Activated CD4-positive, alpha-beta T cell treated with anti-CD3 and anti-CD28 coated beads, Interleukin-2, amount 50 U/mL, for 48 hours (primary cell): ENCODE data around the gene ASAH2.
"Not testable (repeated sequence)": the region's sequence is repeated elsewhere in the genome, so short reads cannot be mapped to it uniquely, and the experiment has no call there.

Experiments
- DNase-seq, 2 experiments: peaks; one replicate each; pipeline ENCODE4 v3.0.0-alpha.2; 2020

Gene ASAH2

DNA sequence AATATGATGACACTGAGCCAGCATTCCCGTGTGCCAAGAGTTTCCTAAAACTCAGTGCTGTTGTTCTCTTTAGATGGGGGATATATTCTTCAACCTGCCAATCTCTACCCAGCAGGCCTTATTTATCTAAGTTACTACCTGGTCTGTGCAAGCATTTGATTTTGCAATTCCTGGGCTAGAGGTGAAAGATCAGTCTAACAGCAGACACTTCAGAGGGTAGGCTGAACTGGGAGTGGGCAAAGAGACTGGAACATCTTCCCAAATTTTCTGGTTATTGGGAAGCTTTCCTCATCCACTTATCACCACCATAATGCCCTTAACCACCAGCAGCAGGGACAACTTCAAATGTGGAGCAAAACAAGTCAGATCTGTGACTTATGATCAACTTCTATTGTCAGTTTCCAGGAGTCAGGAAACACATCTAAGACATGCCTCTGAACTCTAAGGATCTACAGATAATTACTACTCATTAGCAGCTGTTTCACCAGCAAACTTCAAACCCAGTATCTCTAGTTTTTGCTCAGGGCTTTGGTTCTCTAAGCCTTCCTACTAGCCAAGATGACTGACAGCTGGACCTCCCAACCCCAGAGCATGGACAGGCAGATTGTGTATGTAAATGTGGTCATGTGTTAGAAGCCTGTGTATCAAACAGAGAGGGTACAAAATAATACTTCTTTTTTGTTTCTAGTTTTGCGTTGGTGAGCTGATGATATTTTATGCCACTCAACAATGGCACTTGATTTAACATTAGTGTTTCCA, 1.0 kb downstream of the ASAH2 start:
- no peak for DNase-seq

DNA sequence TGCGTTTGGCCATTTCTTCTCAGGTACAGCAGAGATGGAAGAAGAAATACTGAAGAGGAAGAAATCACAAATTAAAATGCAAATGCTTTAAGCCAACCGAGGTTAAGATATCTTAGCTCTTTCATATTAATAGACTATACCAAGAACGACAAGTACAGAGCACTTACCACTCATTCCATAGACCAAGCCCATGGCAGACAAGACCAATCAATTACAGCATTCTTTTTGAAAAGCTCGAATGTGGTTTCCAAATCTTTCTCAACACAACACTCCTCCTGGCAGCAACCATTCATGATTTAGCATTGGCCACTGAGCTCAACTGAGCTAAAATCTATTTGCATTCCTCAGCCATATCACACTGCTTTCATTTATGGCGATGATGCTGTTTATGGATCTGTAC, 2.7 kb downstream of the ASAH2 start:
- DNase-seq: no peak

DNA sequence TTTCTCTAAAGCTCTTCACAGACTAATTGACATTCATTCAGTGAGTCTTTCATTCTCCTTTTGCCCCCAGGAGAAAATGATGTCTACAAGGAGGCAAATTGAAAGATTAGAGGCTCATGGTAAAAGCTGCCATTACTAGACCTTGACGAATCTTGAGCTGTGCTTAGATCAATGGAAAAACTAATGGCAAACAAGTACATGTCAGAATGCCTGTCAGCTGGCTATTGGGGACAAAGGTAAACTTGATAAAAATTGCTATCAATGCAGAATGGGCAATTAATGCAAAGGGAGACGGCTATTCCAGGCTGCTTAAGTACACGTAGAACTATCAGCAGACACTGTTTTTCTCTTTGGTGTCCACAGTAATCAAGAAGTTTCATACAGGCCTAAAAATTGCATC, 3.3 kb downstream of the ASAH2 start:
- no peak for DNase-seq

DNA sequence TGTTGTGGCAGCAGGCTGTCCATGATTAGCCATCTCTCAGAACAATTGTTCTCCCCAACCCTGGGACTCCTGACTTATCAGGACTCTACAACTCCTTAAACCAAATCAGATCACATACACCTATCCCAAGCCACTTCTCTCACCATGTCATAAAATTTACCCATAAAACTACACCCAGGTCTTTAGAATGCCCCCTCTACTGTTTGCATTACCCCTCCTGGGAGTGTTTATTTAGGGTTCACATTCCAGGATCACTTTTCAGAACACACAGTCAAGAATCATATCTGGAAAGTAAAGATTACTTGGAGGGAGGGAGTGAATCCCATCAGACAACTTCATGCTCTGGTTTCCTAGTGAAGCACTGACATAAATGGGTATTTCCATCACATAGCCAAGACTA, 7.1 kb downstream of the ASAH2 start:
- no peak for DNase-seq

DNA sequence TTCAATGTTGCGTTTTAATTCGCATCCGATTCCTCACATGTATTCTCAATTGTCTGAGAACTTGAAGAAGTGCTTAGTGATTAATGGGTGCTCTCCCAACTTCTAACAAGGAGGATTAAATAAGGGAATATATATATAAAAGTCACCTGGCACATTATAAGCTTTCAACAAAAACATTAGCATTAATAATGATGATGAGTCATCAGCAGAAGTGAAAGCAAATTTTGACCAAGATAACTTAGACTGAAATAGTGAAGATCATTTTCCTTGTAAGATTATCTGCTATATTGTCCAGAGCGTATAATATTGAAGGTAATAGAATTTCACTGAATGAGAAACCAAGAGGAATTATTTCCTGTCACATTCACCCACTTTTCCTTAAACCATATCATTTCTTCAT, 8.5 kb downstream of the ASAH2 start:
- no peak for DNase-seq

DNA sequence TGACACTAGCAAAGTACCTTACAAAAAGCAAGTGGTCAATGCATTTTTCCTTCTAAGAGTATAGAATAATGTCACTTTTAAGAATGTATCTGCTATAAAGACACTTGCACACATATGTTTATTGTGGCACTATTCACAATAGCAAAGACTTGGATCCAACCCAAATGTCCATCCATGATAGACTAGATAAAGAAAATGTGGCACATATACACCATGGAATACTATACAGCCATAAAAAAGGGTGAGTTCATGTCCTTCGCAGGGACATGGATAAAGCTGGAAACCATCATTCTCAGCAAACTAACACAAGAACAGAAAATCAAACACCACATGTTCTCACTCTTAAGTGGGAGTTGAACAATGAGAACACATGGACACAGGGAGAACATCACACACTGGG, 9.8 kb downstream of the ASAH2 start:
- not testable (repeated sequence) for DNase-seq

DNA sequence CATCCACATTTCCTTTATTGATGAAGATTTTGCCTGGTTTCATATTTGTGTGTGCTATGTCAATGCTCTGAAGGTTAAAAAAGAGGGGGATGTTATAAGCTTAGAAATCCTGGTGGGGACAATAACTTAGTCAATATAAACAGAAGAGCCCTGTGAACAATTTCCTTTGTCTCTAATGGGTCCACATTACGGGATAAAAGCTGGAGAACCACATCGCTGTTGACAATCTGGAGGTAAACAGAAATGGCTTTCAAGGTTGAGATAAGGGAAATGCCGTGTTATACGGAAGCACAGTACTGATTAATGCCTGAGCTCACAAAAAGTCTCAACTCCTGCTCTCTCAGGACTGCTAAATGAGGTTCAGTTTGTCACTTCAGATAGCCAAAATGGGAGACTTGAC, 16.8 kb downstream of the ASAH2 start:
- no peak for DNase-seq

DNA sequence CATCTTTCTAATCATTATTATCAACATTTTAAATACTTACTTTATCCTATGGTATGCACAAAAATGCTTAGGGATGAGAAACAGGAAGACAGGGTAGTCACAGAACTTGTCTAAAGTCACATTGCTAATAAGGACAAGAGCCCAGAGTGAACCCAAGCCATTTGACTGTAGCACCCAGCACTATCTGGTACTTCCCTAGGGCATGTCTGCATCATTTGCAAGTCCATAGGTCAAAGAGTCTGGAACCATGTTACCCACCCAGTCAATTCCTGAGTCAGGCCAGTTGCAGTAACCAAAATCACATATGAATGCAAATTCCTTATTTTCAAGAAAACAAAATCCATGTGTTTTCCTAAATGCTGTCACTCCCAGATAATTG, 19.1 kb downstream of the ASAH2 start:
- no peak for DNase-seq

DNA sequence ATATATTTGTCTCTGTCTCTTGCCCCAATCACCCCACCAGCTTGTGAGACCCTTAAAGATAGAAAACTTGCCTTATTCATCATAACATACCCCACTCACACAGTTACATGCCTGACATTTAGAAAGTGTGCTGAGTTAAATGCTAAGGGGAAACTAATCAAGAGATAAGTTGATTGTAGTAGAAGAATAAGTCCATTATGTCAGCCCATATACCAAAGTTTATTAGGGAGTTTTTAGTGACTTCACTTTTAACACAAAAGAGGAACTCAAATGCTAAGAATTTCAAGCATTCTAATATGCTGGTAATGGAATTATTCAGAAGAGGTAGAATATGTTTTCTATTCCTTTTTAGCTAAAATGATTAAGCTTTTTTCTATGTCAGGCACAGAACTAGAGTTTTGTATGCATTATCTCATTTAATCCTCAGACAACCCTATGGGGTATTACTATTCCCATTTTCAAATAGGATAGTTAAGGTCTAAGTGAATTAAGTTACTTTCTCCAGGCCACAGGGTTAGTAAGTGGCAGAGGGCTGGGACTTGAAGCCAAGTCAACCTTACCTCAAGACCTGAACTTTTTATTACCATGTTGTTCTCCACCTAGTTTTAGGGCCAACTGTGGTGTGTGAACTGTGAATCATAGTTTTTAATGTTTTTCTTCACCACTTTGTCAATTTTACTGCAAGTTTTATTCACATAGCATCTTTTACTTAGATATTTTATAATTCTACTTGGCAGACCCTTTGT, 19.6 kb downstream of the ASAH2 start:
- no peak for DNase-seq

DNA sequence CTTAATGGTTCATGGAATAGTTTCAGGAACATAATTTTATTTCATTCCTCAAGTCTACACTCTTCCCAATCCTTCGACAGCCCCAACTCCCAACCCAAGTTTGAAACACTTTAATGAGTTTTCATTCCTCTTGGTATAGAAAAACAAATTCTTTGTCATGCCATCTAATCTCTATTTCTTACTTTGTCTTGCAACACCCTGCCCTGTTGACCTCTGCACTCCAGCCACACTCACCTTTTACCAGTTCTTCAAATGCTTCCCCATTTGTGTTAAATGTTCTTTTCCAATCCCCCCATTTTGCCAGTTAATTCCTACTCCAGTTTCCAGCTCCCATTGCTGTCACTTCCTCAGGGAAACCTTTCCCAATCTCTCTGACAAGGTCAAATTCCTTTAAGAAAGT, 21.9 kb downstream of the ASAH2 start:
- DNase-seq: no peak

DNA sequence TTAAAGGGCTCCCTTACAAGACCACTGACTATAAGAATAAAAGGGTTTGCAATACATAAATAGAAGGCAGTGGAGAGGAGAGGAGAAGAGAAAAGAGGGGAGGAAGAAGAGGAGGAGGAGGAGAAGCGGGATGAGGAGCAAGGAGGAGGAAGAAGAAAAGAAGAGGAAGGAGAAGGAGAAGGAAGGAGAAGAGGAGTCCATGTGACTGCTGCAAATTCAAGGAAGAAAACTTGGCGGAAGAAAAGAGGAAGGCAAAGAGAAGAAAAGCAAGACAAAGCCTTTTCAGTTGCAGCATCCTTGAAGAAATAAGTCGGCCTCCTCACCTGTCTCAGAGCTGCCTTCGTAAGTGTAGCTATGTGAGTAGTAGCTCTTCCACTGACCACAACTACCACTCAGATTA, 22.6 kb downstream of the ASAH2 start:
- no peak for DNase-seq

DNA sequence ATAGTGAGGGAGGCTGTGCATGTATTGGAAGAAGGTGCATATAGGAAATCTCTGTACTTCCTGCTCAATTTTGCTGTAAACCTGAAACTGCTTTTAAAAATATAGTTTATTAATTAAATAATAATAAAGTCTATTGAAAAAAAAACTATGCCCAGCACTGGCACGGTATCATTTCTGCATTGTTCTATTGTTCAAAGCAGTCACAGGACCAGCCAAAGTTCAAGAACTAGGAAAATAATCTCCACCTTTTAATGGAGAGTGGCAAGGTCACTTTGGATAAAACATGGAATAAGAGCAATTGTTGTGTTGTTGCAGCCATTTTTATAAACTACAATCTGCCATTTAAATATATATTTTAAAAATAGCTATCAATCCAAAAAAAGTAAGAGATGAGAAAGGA, 24.7 kb downstream of the ASAH2 start:
- no peak for DNase-seq

DNA sequence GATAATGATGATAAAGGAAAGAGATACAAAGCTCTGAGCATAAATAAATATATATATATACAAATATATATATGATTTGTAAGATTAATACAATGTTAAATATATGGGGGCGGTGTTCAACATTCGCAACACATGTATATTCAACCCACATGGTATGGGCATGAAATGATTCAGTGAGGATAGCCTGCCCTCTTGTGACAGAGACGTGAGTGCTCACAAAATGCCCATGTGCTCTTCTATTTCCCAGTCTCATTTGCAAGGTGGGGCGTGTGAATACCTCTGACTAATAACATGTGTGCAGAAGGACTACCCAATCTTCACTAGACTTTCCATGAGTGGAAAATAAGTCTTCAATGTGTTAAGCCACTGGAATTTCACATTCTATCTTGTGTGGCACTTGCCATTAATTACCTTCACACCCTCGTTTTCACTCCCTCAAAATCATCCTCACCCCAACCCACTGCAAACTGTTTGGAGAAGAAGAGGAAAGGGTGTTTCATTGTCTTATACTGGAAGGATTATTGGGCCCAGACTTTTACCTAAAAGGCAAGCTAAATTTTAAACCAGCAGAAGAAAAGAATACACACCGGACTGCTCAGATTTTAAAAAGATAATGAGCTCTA, 26.9 kb downstream of the ASAH2 start:
- DNase-seq: peak; percentile 6 to 27

DNA sequence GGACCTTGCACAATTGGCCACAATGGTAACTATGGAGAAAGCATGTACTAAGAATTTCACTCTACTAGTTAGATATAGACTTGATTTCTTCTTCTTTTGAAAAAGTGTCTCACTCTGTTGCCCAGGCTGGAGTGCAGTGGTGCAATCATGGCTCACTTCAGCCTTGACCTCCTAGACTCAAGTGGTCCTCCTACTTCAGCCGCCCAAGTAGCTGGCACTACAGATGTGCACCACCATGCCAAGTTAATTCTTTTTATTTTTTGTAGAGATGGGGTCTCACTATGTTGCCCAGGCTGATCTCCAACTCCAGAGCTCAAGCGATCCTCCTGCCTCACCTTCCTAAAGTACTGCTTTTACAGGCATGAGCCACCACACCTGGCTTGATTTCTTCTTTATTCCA, 29.1 kb downstream of the ASAH2 start:
- no peak for DNase-seq

DNA sequence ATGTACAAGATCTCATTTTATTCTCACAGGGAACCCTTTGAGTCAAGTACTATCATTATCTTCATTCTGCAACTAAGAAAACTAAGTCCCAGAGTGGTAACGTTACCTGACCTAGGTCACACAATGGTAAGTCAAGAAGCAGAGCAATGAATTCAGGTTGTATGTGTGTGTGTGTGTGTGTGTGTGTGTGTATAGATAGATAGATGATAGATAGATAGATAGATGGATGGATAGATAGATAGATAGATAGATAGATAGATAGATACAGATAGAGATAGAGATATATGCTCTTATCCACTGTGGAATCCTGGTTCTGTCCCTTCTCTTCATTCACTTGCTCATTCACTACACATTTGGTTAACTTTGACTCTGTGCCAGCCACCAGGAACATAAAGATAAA, 29.8 kb downstream of the ASAH2 start:
- DNase-seq: no peak

DNA sequence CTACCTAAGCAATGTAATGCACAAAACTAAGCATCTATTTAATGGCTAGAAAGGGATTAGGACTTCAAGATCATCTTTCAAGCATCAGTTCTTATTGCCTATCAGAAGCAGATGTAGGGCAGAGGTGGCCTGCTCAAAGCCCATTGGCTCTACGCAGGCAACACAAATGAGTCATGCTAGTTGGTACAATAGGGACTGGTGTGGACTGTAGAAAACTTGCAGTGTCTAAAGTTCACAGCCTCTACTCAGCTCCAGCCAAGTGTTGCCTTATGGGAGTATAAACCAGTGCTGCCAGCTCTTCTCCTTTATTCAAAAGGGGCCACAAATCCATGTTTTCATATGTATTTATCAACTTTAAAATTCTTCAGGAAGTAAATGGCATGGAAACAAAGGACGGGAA, 31.7 kb downstream of the ASAH2 start:
- DNase-seq: no peak

DNA sequence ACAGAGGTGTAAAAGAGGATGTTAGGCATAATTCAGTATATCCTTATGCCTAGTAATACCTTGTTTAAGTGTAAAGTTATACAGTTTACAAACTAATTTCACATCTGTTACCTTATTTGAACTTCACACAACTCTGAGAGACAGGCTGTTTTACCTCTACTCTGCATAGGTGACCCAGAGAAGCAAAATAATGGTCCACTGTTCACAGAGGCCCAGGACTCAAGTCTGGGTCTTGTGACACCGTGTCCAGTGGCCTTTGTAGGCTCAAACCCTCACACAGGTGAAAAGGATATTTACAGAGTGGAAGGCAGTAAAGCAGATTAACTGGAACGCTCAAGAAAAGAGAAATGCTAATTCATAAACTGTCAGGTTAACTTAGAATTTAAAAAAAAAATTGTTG, 32.1 kb downstream of the ASAH2 start:
- no peak for DNase-seq

DNA sequence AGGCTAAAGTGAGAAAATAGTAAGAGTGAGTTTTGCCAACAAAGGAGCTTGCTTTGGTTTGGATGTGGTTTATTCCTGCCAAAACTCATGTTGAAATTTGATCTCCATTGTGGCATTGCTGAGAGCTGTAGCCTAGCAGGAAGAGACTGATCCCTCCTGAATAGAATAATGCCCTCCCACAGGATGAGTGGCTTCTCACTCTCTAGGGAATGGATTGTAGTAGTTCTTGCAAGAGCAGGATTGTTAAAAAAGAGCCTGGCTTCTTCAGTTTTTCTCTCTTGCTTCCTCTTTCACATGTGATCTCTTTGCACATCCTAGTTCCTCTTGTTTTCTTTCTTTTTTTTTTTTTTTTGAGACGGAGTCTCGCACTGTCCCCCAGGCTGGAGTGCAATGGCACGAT, 34.4 kb downstream of the ASAH2 start:
- no peak for DNase-seq

DNA sequence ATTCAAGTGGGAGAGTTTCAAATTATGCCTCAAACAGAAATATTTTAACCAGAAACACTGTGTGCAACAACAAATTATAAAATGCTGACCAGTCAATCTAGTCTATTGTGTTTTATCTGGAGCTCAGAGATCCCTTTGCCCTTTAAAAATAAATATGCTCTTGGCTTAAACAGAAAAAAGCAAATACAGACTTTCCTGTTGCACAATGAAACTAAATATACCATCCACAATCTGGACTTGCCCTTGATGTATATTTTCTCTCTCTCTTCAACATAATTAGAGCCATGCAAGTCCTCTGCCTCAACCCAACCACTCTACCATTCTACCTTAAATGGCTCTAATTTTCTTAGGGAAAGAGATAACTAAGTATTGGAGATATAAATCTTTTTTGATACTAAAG, 34.9 kb downstream of the ASAH2 start:
- no peak for DNase-seq

DNA sequence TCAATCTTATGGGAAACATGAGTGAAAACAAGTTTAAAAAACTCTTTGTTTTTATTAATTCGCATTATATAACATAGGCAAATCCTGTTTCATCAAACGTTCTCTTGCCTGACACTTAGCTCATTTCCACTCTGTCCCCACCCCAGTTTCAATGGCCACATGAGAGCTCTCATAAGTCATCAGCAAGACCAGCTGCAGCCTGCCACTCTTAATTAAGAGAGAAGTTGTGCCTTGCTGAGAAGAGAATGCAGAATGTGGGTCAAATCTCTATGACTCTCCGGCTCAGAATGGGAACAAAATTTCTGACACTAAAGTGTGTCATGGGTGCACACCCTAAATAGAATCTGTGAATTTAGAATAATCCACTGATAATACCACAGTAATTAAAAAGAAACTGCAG, 39.6 kb downstream of the ASAH2 start:
- no peak for DNase-seq

DNA sequence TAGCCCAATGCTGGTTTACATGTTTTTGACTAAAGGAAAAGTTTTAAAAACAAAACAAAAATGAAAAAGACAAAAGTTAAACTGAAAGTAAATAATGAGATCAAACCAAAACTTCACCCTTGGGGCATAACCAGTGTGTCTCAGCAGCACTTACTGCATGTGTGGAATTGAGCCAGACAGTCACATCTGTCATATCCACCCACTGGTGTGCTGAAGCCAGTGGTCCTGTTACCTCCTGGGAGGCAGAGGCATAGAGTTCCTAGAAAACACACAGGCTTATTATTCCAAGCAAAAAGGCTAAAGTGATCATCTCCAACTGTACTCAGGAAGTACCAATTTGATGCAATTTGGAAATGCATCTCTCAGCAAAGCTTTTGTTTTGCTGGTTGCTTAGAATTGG, 40.4 kb downstream of the ASAH2 start:
- DNase-seq: no peak
